IPS-18c (cell line): ENCODE measurements around the gene FUT1.
"Not testable (repeated sequence)": the region's sequence is repeated elsewhere in the genome, so short reads cannot be mapped to it uniquely, and the experiment has no call there.

Experiments
- H3K4me3 ChIP-seq: 2 replicates; pipeline ENCODE4 v1.7.0; 2013; ENCODE audit warnings: low read depth, mild to moderate bottlenecking, low read length, moderate library complexity; ENCODE audit not compliant: insufficient read depth
- H3K9me3 ChIP-seq: one replicate; pipeline ENCODE4 v1.6.1; 2013; ENCODE audit warnings: mild to moderate bottlenecking, low read length, moderate library complexity; ENCODE audit not compliant: control insufficient read depth, insufficient read depth

The FUT1 gene

DNA sequence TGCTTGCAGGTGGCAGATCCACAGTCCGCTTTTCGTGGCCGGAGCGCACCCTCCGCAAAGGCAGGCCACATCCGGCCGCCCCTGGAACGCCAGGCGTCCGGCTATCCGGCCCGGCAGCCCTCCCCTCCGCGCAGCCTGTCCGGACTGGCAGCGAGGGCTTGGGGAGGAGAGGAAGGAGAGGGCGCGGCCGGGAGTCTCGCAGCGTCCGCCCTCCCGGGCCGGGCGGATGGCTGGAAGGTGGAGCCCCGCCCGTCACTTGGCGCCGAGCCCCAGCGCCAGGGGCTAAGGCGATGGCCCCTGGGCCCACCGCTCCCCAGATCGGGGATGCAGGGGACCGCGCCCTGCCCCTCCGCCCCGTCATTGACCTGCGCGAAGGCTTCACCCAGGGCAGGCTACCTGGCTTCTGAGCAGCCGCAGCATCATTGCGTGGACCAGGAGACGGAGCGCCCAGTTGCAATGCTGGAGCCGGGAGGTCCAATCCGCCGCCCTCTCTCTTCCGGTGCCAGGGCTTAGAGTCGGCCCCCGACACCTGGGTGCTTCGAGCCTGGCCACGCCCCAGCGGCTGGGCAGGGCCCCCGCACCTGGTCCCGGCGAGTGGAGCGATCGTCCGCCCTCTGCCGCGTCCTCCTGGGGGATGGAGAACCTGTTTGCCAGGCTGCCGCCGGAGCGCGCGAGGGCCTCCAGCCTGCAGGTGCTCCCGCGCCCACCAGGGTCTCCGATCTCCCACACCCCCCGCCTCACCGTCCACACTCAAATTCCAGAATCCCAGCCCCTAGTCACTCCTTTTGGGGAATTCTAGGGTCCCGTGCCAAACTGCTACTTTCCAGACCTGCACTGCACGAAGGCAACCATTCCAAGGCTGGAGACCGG lies at the start of gene FUT1:
Gene FUT1, minus strand, starts transcription at position 146 of the 870 bp plus-strand sequence. CDS start 1,360 bp downstream, outside the sequence.
- Histone ChIP-seq H3K4me3 (peak within 1 kb of the TSS; percentile 92), H3K9me3 (no peaks in the 10 kb centered on the region)

DNA sequence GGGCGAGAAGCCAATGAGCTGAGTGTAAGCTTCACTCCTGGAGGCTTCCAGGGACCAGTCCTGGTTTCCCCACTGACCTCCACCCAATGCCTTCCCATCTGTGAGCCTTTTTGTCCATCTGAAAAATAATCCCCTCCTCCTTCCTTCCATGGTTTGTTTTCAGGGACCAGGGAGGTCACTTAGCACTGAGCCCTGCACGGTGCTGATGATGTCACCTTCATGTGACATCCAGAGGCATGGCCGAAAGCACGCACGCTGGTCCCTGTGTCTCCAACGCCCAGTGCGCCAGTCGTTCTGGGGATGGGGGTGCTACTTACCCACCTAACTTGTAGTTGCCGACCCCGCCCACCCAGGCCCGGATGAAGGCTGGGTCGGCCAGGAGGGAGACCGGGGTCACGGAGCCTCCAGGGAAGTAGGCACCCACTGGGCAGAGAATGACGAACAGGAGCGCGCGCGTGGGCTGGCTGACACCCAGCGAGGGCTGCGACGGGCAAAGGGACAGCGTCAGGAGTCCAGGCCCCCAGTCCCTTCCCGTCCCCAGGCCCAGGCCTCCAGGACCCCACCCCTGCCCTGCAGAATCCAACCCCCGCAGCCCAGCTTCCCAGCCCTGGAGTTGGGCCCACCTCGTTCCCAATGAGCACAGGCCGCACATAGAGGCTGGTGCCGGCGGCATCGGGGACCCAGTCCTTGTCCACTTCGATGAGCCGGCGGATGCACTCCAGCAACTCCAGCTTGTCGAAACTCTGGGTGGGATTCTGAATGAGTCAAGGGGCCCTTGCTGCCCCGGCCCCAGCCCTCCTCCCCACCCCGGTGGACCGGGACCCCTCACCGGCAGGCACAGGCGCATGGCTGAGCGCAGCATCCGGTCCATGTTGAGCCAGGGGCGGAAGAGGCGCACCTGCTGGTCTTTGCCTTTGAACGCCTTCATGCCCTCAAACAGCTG lies 47.2 kb upstream of the FUT1 start:
- H3K9me3 ChIP-seq = no peaks in the 10 kb centered on the region
- no peak overlapping the region; the same call in 1 of the 2 replicates for H3K4me3 ChIP-seq

GRCh38 chr19:48798937-48799336 lies 46.5 kb upstream of the FUT1 start:
- no peak overlapping the region; the same call in 1 of the 2 replicates for H3K4me3 ChIP-seq

GRCh38 chr19:48797103-48797502 lies 44.7 kb upstream of the FUT1 start:
- Histone ChIP-seq H3K4me3 (no peak overlapping the region), H3K9me3 (no peaks in the 10 kb centered on the region)

More at GRCh38 chr19:48798937-48799336, 46.5 kb upstream of the FUT1 start:
- H3K9me3 ChIP-seq = no peaks in the 10 kb centered on the region

- Histone ChIP-seq H3K9me3 (no peaks in the 10 kb centered on the region), H3K4me3 (no peak overlapping the region)
Observed at GRCh38 chr19:48796298-48797083, 44.0 kb upstream of the FUT1 start.

DNA sequence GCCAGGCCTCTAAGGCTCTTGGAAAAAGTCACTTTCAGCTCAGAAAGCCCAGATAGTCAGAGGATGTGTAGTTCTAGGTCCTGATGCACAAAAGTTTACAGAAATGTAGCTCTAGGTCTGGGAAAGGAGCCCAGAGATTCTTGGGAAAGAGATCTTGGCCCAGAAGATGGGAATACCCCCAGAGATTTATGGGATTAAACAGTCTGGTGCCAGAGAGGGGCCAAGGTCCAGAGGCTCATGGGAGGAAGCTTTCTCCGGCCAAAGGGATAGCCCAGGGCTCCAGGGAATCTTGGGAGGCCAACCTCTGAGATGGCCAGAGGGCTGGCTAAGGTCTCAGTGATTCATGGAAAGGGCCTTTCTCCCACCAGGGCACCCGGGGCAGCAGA lies 43.2 kb upstream of the FUT1 start:
- Histone ChIP-seq H3K4me3 (no peak overlapping the region), H3K9me3 (no peaks in the 10 kb centered on the region)

DNA sequence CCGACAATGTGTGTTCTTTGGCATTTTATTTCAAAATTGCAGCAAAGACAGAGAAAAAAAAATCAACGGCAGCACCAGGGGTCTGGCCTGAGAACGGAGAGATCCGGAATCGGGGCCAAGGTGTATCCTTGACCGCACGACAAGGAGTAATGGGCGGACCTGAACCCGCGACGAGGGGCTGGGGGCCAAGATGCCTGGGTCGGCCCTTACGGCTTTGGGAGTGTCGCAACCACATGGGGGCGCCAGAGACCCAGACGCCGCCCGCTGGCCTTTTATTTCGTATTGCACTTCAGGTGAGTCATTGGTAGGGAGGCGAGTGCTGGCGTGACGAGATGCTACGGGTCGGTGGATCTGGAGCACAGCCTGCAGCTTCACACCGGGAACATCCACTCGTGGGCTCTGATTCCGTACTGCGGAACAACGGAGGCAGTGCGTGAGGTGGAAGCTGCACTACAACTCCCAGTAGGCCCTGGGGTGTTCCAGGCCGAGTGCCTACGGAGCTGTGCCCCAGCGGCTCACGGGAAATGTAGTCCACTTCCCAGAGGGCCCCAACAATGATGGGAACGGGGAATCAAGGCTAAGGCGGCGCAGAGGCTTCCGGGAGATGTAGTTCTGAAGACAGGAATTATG lies 42.7 kb upstream of the FUT1 start:
- Histone ChIP-seq H3K4me3 (peak overlapping the region; percentile 45; the same call in 1 of the 2 replicates), H3K9me3 (no peaks in the 10 kb centered on the region)

- Histone ChIP-seq H3K4me3 (no peak overlapping the region; the same call in 1 of the 2 replicates), H3K9me3 (no peaks in the 10 kb centered on the region)
Observed at GRCh38 chr19:48794291-48794690, 41.9 kb upstream of the FUT1 start.

- H3K4me3 ChIP-seq = no peak overlapping the region
- no peaks in the 10 kb centered on the region for H3K9me3 ChIP-seq
Observed at GRCh38 chr19:48793271-48793670, 40.8 kb upstream of the FUT1 start.

- not testable (repeated sequence) for H3K4me3 ChIP-seq, H3K9me3 ChIP-seq
Observed at GRCh38 chr19:48787331-48787730, 34.9 kb upstream of the FUT1 start.

DNA sequence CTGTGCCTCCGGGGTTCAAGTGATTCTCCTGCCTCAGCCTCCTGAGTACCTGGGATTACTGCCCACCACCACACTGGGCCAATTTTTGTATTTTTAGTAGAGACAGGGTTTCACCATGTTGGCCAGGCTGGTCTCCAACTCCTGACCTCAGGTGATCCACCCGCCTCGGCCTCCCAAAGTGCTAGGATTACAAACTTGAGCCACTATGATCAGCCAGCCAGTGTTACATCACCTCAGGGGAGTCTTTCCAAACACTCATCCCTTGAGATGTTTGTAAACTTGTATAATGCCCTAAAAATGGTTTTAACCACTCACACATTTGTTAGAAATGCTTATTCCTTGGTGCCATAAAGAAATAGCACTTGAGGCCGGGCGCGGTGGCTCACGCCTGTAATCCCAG lies 34.0 kb upstream of the FUT1 start:
- H3K9me3 ChIP-seq, H3K4me3 ChIP-seq: not testable (repeated sequence)

- Histone ChIP-seq H3K9me3 (no peaks in the 10 kb centered on the region), H3K4me3 (no peak overlapping the region)
Observed at GRCh38 chr19:48784527-48784926, 32.1 kb upstream of the FUT1 start.

DNA sequence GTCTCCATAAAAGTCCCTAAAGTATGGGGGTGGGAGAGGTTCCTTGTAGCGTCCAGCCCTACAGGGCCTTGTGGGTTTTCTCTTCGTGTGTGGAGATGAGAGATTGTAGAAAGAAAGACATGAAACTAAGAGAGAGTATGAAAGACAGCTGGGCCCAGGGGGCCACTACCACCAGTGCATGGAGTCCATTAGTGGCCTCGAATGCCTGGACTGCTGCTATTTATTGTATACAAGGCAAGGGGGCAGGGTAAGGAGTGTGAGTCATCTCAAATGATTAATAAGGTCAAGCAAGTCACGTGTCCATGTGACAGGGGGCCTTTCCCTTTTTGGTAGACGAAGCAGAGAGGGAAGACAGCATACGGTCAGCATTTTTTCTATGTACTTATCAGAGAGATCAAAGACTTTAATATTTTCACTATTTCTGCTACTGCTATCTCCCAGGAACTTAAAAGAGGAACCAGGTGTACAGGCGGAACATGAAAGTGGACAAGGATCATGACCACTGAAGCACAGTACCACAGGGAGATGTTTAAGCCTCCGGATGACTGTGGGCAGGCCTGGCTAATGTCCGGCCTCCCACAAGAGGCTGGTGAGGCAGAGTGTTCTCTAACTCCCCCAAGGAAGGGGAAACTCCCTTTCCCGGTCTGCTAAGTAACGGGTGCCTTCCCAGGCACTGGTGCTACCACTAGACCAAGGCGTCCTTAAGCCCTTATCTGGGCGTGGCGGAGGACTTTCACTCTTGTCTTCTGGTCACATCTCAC lies 28.4 kb upstream of the FUT1 start:
- Histone ChIP-seq H3K4me3 (no peak overlapping the region), H3K9me3 (no peaks in the 10 kb centered on the region)

- H3K9me3 ChIP-seq = no peaks in the 10 kb centered on the region
- no peak overlapping the region for H3K4me3 ChIP-seq
Observed at GRCh38 chr19:48779636-48780035, 27.2 kb upstream of the FUT1 start.

- Histone ChIP-seq H3K4me3 (no peak overlapping the region), H3K9me3 (no peaks in the 10 kb centered on the region)
Observed at GRCh38 chr19:48777720-48778119, 25.3 kb upstream of the FUT1 start.

- no peaks in the 10 kb centered on the region for H3K9me3 ChIP-seq
Observed at GRCh38 chr19:48777139-48777538, 24.7 kb upstream of the FUT1 start.

More at GRCh38 chr19:48777139-48777538, 24.7 kb upstream of the FUT1 start:
- no peak overlapping the region for H3K4me3 ChIP-seq
